Upper lobe of left lung (tissue), 6 donors: Measurements from ENCODE around the gene LY6G6F. TPM values are rescaled to one million over a fixed set of nuclear protein-coding genes. Genes with fewer than 3 reads are reported as not detected.

ENCODE experiments used
- ATAC-seq, 2 donors: fragments of 200-7000 bp; cut with Tn5 transposase; one replicate each; pipeline ENCODE4 v1.9.1; 2022; ENCODE audit warnings: mild to moderate bottlenecking in 2 of 2, moderate library complexity in 2 of 2; ENCODE audit not compliant: low FRiP score in 2 of 2
- DNase-seq, 2 donors: peaks; one replicate each; pipeline ENCODE4 v3.0.0-alpha.2; 2019 to 2020
- H3K27ac ChIP-seq, 4 donors: fragments of 200-600 bp; sonication (generic); one replicate each; pipeline ENCODE4 v1.5.1; 2016 to 2019
- H3K27me3 ChIP-seq, 4 donors: fragments of 200-600 bp; sonication (generic); one replicate each; pipeline ENCODE4 v1.5.1; 2017 to 2019
- H3K36me3 ChIP-seq, 4 donors: fragments of 200-600 bp; sonication (generic); one replicate each; pipeline ENCODE4 v1.5.1; 2016 to 2019
- H3K4me1 ChIP-seq, 4 donors: fragments of 200-600 bp; sonication (generic); one replicate each; pipeline ENCODE4 v1.5.1; 2018 to 2019
- H3K4me3 ChIP-seq, 4 donors: fragments of 200-600 bp; sonication (generic); one replicate each; pipeline ENCODE4 v1.5.1; 2017 to 2019; ENCODE audit warnings: mild to moderate bottlenecking in 2 of 4, moderate library complexity in 1 of 4
- H3K9me3 ChIP-seq, 4 donors: fragments of 200-600 bp; sonication (generic); one replicate each; pipeline ENCODE4 v1.5.1; 2018 to 2019
- EP300 ChIP-seq, 4 donors: sonication (generic); formaldehyde crosslinking; IDR thresholded peaks; one replicate each; pipeline ENCODE4 v1.5.1; 2017; ENCODE audit warnings: antibody characterized with exemption in 4 of 4, control low read depth in 2 of 4
- POLR2A ChIP-seq, 4 donors: fragments of 450-650 bp; IDR thresholded peaks; one replicate each; pipeline ENCODE4 v1.5.1; 2016 to 2017; ENCODE audit warnings: antibody characterized with exemption in 4 of 4, mild to moderate bottlenecking in 2 of 4
- POLR2AphosphoS5 ChIP-seq, 2 donors: sonication (generic); formaldehyde crosslinking; IDR thresholded peaks; one replicate each; pipeline ENCODE4 v1.5.1; 2017; ENCODE audit warnings: antibody characterized with exemption in 2 of 2
- WGBS, 2 donors: methylation state at CpG; one replicate each; pipeline ENCODE4 v1.1.5; 2017 to 2018; 5-methylcytosine and 5-hydroxymethylcytosine counted together
- total RNA-seq, 6 donors: library from RNA; depleted of rRNA in 4 of 6; stranded (reverse); fragments of >200 nt in 4 of 6; gene quantifications; one replicate each; pipeline versions ENCODE4 v1.1.0 to v1.2.1, GENCODE V29; 2016 to 2021
- TF ChIP-seq, protein P1 (sequence below), 6 experiments: fragments of 450-650 bp in 4 of 6; fragments of 200-600 bp in 2 of 6; sonication (generic) in 2 of 6; IDR thresholded peaks; one replicate each; pipeline ENCODE4 v1.5.1; 2016 to 2019; ENCODE audit warnings: antibody characterized with exemption in 6 of 6
- donor health status: DM: no; HTN: no; CAD: no; lungs with moderate emphysema.
- donor health status: DM: no; HTN: yes; CAD: no; lungs with severe emphysema.

Gene LY6G6F
- total RNA-seq, 6 donors from 2014 or later: 0.63 to 9.4 (median 1.7) TPM

- Histone ChIP-seq H3K27me3 (no peaks in the 10 kb centered on the region), H3K27ac (no peak overlapping the region), H3K4me3 (no peak overlapping the region), H3K4me1 (peaks cover 4 to 12% (median 10%) of the 10 kb centered on the region in 4 donors), H3K9me3 (no peaks in the 10 kb centered on the region), H3K36me3 (no peaks in the 10 kb centered on the region)
- peak in 1 of 2 donors; percentile 43 for ATAC-seq
- DNase-seq: peak in 1 of 2 donors; percentile 36
- TF ChIP-seq, protein P1, sequence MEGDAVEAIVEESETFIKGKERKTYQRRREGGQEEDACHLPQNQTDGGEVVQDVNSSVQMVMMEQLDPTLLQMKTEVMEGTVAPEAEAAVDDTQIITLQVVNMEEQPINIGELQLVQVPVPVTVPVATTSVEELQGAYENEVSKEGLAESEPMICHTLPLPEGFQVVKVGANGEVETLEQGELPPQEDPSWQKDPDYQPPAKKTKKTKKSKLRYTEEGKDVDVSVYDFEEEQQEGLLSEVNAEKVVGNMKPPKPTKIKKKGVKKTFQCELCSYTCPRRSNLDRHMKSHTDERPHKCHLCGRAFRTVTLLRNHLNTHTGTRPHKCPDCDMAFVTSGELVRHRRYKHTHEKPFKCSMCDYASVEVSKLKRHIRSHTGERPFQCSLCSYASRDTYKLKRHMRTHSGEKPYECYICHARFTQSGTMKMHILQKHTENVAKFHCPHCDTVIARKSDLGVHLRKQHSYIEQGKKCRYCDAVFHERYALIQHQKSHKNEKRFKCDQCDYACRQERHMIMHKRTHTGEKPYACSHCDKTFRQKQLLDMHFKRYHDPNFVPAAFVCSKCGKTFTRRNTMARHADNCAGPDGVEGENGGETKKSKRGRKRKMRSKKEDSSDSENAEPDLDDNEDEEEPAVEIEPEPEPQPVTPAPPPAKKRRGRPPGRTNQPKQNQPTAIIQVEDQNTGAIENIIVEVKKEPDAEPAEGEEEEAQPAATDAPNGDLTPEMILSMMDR (IDR thresholded peaks at IDR 0.05): peak in 1 of 6 experiments; percentile 25
- TF ChIP-seq POLR2AphosphoS5 (IDR thresholded peaks at IDR 0.05): no peak
- 85 to 89% methylated on average over 8 of the region's 8 CpGs for WGBS, 2 donors
These were observed 5.6 kb downstream of the LY6G6F start for GRCh38 chr6:31712296-31712695.

DNA sequence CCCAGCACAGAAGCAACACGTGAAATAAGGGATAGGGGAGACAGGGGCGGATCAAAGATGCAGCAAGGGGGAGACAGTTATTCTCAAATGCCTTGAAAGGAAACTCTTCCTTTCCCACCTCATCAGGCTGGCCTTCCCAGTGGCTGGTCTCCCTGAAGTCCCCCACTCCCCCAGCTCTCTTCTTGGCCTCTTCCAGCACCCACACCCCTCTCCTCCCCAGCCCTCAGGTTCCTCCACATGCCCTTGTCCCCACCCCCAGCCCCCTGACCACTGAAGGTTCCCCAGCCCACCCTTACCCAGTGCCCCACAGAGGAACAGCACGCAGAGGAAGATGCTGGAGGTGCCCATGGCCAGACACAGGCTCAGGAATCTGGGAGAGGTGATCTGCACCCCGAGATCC, 6.8 kb downstream of the LY6G6F start:
- Histone ChIP-seq H3K4me3 (no peak overlapping the region), H3K27ac (no peak overlapping the region), H3K4me1 (peaks cover 8 to 12% (median 11%) of the 10 kb centered on the region in 4 donors), H3K36me3 (no peaks in the 10 kb centered on the region), H3K27me3 (no peaks in the 10 kb centered on the region), H3K9me3 (no peaks in the 10 kb centered on the region)
- no peak for DNase-seq
- ATAC-seq: no peak
- TF ChIP-seq, protein P1 (IDR thresholded peaks at IDR 0.05): no peak
- TF ChIP-seq EP300 (IDR thresholded peaks at IDR 0.05) (no peak), POLR2A (IDR thresholded peaks at IDR 0.05) (no peak), POLR2AphosphoS5 (IDR thresholded peaks at IDR 0.05) (no peak)
- WGBS, 2 donors: 77 to 84% methylated on average over 4 of the region's 4 CpGs

DNA sequence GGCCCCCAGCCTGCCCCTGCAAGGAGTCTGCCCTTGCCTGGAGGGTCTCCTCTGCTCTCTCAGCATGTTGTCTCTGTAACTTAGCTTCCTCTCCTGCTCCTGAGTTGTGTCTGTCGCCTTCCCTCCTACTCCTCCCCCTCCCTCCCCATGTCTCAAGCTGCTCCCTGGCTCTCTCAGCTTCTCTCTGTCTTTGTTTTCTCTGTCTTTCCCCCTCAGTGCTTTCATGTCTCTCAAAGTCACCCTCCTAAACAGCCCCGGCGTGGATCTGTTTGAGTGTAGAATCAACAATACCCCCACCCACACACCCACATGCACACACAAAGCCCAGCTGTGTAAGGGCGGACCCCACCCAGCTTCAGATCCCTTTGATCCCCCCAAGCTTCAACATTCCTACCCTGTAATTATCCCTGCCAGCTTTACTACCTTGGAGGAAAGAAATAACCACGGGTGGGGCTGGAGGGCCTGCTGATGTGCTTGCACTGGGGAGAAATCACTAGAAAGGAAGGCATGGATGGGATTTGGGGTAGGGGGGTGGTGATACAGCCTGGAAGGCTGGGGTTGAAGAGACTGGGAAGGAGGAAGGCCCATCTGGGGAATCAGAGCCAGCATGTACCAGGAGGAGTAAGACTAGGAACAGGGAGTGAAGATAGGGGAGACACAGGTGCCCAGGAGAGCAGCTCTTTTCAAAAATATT, 7.5 kb downstream of the LY6G6F start:
- Histone ChIP-seq H3K9me3 (no peaks in the 10 kb centered on the region), H3K27ac (no peak overlapping the region), H3K4me3 (no peak overlapping the region), H3K36me3 (no peaks in the 10 kb centered on the region), H3K4me1 (peaks cover 8 to 16% (median 14%) of the 10 kb centered on the region in 4 donors), H3K27me3 (no peaks in the 10 kb centered on the region)
- WGBS, 2 donors: 52 to 56% methylated on average over 5 of the region's 5 CpGs
- no peak for TF ChIP-seq POLR2A (IDR thresholded peaks at IDR 0.05)
- ATAC-seq (no peak), DNase-seq (no peak)

- no peaks in the 10 kb centered on the region for H3K9me3 ChIP-seq
- H3K27me3 ChIP-seq: no peaks in the 10 kb centered on the region
- TF ChIP-seq POLR2AphosphoS5 (IDR thresholded peaks at IDR 0.05): no peak
- TF ChIP-seq EP300 (IDR thresholded peaks at IDR 0.05): no peak
- no peak for TF ChIP-seq POLR2A (IDR thresholded peaks at IDR 0.05)
- TF ChIP-seq, protein P1 (IDR thresholded peaks at IDR 0.05): no peak
- no peak within 1 kb of the TSS for H3K4me3 ChIP-seq
- peak within 1 kb of the TSS in 1 of 4 donors; percentile 45 for H3K27ac ChIP-seq
- ATAC-seq (no peak), DNase-seq (no peak)
- WGBS, 2 donors: 73 to 82% methylated on average over 10 to 16 of the region's 16 CpGs
- H3K4me1 ChIP-seq: peaks cover 8 to 16% (median 14%) of the 10 kb centered on the region in 4 donors
- no peaks in the 10 kb centered on the region for H3K36me3 ChIP-seq
These were observed 8.6 kb downstream of the LY6G6F start, which contains the start of gene LY6G6D for GRCh38 chr6:31715022-31715958. Gene LY6G6D, plus strand, starts transcription at chr6:31715348. Its CDS starts 8 bp downstream, at chr6:31715356.
